RWPE2 (cell line): ENCODE data around the gene ISG20L2.

Experiments
- ATAC-seq: fragments of 200-7000 bp; cut with Tn5 transposase; 3 replicates; pipeline ENCODE4 v1.9.1; 2021; ENCODE audit warnings: low read depth
- DNase-seq: peaks from one replicate; pipeline ENCODE4 v3.0.0-alpha.2; 2020; ENCODE audit warnings: low spot score
- H3K27ac ChIP-seq: fragments of 450-650 bp; 2 replicates; pipeline ENCODE4 v1.5.1; 2017; ENCODE audit warnings: mild to moderate bottlenecking; ENCODE audit not compliant: poor library complexity, severe bottlenecking
- H3K27me3 ChIP-seq: fragments of 250-450 bp; sonication (Bioruptor Pico); 2 replicates; pipeline ENCODE4 v1.5.1; 2021; ENCODE audit warnings: mild to moderate bottlenecking, moderate library complexity; ENCODE audit not compliant: insufficient read depth, poor library complexity, severe bottlenecking
- H3K36me3 ChIP-seq: fragments of 250-450 bp; sonication (Bioruptor Pico); 2 replicates; pipeline ENCODE4 v1.5.1; 2020; ENCODE audit warnings: low read depth, mild to moderate bottlenecking, moderate library complexity
- H3K4me1 ChIP-seq: fragments of 250-450 bp; sonication (Bioruptor Pico); 2 replicates; pipeline ENCODE4 v1.5.1; 2021; ENCODE audit warnings: mild to moderate bottlenecking, moderate library complexity; ENCODE audit not compliant: insufficient read depth, poor library complexity, severe bottlenecking
- H3K4me3 ChIP-seq: fragments of 250-450 bp; sonication (Bioruptor Pico); 2 replicates; pipeline ENCODE4 v1.5.1; 2021; ENCODE audit warnings: mild to moderate bottlenecking, moderate library complexity; ENCODE audit not compliant: severe bottlenecking
- H3K9me3 ChIP-seq: fragments of 250-450 bp; sonication (Bioruptor Pico); 2 replicates; pipeline ENCODE4 v1.5.1; 2021; ENCODE audit warnings: mild to moderate bottlenecking, moderate library complexity; ENCODE audit not compliant: severe bottlenecking
- CTCF ChIP-seq: fragments of 450-650 bp; IDR thresholded peaks from one replicate; pipeline ENCODE4 v1.5.1; 2017; ENCODE audit warnings: mild to moderate bottlenecking, moderate library complexity; ENCODE audit not compliant: poor library complexity, severe bottlenecking

Gene ISG20L2

GRCh38 chr1:156742017-156742416, 13.5 kb upstream of the ISG20L2 start:
- Histone ChIP-seq H3K4me1 (peaks cover 5% of the 10 kb centered on the region), H3K9me3 (no peaks in the 10 kb centered on the region), H3K36me3 (peaks cover 54% of the 10 kb centered on the region), H3K4me3 (no peak overlapping the region), H3K27ac (peak overlapping the region; percentile 64), H3K27me3 (no peaks in the 10 kb centered on the region)
- ATAC-seq (no peak), DNase-seq (no peak)
- TF ChIP-seq CTCF, result no peak

GRCh38 chr1:156741481-156741983, 13.0 kb upstream of the ISG20L2 start:
- H3K4me3 ChIP-seq, result no peak overlapping the region
- TF ChIP-seq CTCF, result no peak
- no peak for ATAC-seq
- peak overlapping the region; percentile 64 for H3K27ac ChIP-seq
- H3K27me3 ChIP-seq, result no peaks in the 10 kb centered on the region
- no peaks in the 10 kb centered on the region for H3K9me3 ChIP-seq
- H3K36me3 ChIP-seq, result peaks cover 55% of the 10 kb centered on the region
- peaks cover 5% of the 10 kb centered on the region for H3K4me1 ChIP-seq
- DNase-seq, result no peak

- TF ChIP-seq CTCF, result no peak
- ATAC-seq (peak; percentile 88), DNase-seq (peak; percentile 97)
- H3K27me3 ChIP-seq, result no peaks in the 10 kb centered on the region
- H3K9me3 ChIP-seq, result no peaks in the 10 kb centered on the region
- H3K36me3 ChIP-seq, result peaks cover 57% of the 10 kb centered on the region
- H3K4me3 ChIP-seq, result peak within 1 kb of the TSS; percentile 48
- peak within 1 kb of the TSS; percentile 64 for H3K27ac ChIP-seq
- H3K4me1 ChIP-seq, result peaks cover under 1% of the 10 kb centered on the region
These were observed 12.3 kb upstream of the ISG20L2 start, which contains the start of gene MRPL24 for GRCh38 chr1:156740741-156741480. Gene MRPL24, minus strand, starts transcription at chr1:156741088. Its CDS starts 2,384 bp downstream, at chr1:156738704.

- DNase-seq (no peak), ATAC-seq (peak; percentile 4; the same call in 2 of the 3 replicates)
- Histone ChIP-seq H3K36me3 (peaks cover 54% of the 10 kb centered on the region), H3K4me1 (no peaks in the 10 kb centered on the region), H3K9me3 (no peaks in the 10 kb centered on the region), H3K27ac (peak overlapping the region; percentile 64), H3K27me3 (no peaks in the 10 kb centered on the region), H3K4me3 (peak overlapping the region; percentile 48)
- TF ChIP-seq CTCF, result no peak
These were observed 11.7 kb upstream of the ISG20L2 start for GRCh38 chr1:156740237-156740740.

DNA sequence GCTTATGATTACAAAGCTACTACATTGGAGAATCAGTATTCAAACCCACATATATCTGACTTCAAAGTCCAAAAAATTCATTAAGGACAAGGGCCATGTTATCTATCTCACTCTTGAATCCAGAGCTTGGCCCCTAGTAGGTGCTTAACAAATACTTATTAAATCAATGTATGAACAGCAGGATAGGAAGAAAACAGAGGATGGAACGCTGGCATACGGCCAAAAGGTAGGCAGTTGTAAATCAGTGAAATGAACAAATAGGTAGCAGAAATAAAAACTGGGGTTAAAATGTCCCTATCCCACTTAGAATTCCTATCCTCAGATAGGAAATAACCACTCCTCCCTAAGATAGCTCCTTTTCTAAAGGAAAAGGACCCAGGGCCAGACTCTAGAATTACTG, 10.3 kb upstream of the ISG20L2 start:
- H3K9me3 ChIP-seq, result no peaks in the 10 kb centered on the region
- no peak for ATAC-seq
- no peak for TF ChIP-seq CTCF
- peaks cover 50% of the 10 kb centered on the region for H3K36me3 ChIP-seq
- H3K27me3 ChIP-seq, result no peaks in the 10 kb centered on the region
- H3K4me3 ChIP-seq, result no peak overlapping the region
- no peaks in the 10 kb centered on the region for H3K4me1 ChIP-seq
- DNase-seq, result no peak
- H3K27ac ChIP-seq, result no peak overlapping the region
